ENCODE results near the gene FAM9C. TPM values are rescaled to one million over a fixed set of nuclear protein-coding genes. Genes with fewer than 3 reads are reported as not detected.
"Not testable (repeated sequence)": the region's sequence is repeated elsewhere in the genome, so short reads cannot be mapped to it uniquely, and the experiment has no call there.

Gene FAM9C
- total and polyA plus RNA-seq, 12 donors: 0.07 to 1.00 (median 0.29) TPM; not detected in 6

GRCh38 chrX:13086076-13086475 is 41.7 kb upstream of the FAM9C start:
- Histone ChIP-seq H3K27me3 (peaks cover 0 to 1% (median 0%) of the 10 kb centered on the region in 7 donors), H3K4me1 (peaks cover 0 to 87% (median 11%) of the 10 kb centered on the region in 9 donors), H3K4me3 (peak overlapping the region in 1 of 10 donors; percentile 5), H3K9me3 (no peaks in the 10 kb centered on the region), H3K27ac (peak overlapping the region in 1 of 10 donors; percentile 90), H3K36me3 (no peaks in the 10 kb centered on the region)
- intact Hi-C loops (cut with DNase I): no loop called here
- DNase-seq (no peak), ATAC-seq (no peak)
- no peak for TF ChIP-seq CTCF (IDR thresholded peaks at IDR 0.05)
- WGBS, 2 donors: 85 to 89% methylated on average over 2 of the region's 2 CpGs

- Histone ChIP-seq H3K4me1 (peaks cover 0 to 87% (median 11%) of the 10 kb centered on the region in 9 donors), H3K27me3 (peaks cover 0 to 6% (median 0%) of the 10 kb centered on the region in 7 donors), H3K36me3 (no peaks in the 10 kb centered on the region), H3K9me3 (no peaks in the 10 kb centered on the region), H3K4me3 (peak overlapping the region in 1 of 10 donors; percentile 5), H3K27ac (peak overlapping the region in 2 of 10 donors; percentile 35 to 90)
- no peak for TF ChIP-seq CTCF (IDR thresholded peaks at IDR 0.05)
- no peak for ATAC-seq
- intact Hi-C loops (cut with DNase I): no loop called here
- WGBS, 2 donors: 58 to 69% methylated on average over 5 of the region's 5 CpGs
- DNase-seq: no peak
Measured at GRCh38 chrX:13085526-13085925, 41.1 kb upstream of the FAM9C start.

- H3K27ac ChIP-seq: peak overlapping the region in 4 of 10 donors; percentile 22 to 90 (median 35)
- H3K27me3 ChIP-seq: peaks cover 0 to 6% (median 0%) of the 10 kb centered on the region in 7 donors
- TF ChIP-seq CTCF (IDR thresholded peaks at IDR 0.05): no peak
- 53 to 58% methylated on average over 1 of the region's 1 CpG for WGBS, 2 donors
- H3K4me1 ChIP-seq: peaks cover 0 to 88% (median 6%) of the 10 kb centered on the region in 9 donors
- intact Hi-C loops (cut with DNase I): no loop called here
- ATAC-seq (no peak), DNase-seq (no peak)
- no peak overlapping the region for H3K4me3 ChIP-seq
- no peaks in the 10 kb centered on the region for H3K9me3 ChIP-seq
- H3K36me3 ChIP-seq: no peaks in the 10 kb centered on the region
Measured at GRCh38 chrX:13084611-13085010, 40.2 kb upstream of the FAM9C start.

GRCh38 chrX:13083755-13084326 is 39.4 kb upstream of the FAM9C start:
- intact Hi-C loops (cut with DNase I); ATAC-seq; H3K9me3 ChIP-seq; H3K36me3 ChIP-seq; DNase-seq; H3K27me3 ChIP-seq; H3K4me3 ChIP-seq: not testable (repeated sequence)
- 90 to 91% methylated on average over 9 of the region's 9 CpGs for WGBS, 2 donors
- Histone ChIP-seq H3K4me1 (peaks cover 0 to 89% (median 9%) of the 10 kb centered on the region in 9 donors), H3K27ac (peak overlapping the region in 3 of 10 donors; percentile 15 to 90 (median 44))
